Occipital lobe (tissue), 2 donors: ENCODE measurements around the gene ADCYAP1R1. TPM values are rescaled to one million over a fixed set of nuclear protein-coding genes. Genes with fewer than 3 reads are reported as not detected.

ENCODE experiments used
- DNase-seq: peaks from one replicate; lab custom pipeline; 2025; lab: John Stamatoyannopoulos, UW
- total RNA-seq: library from RNA; depleted of rRNA; stranded (reverse); fragments of >200 nt; gene quantifications from one replicate; pipeline ENCODE4 v1.2.3, GENCODE V29; 2014

The ADCYAP1R1 gene
- total RNA-seq, 1 donor from 2014 or later: 53.0 TPM

DNA sequence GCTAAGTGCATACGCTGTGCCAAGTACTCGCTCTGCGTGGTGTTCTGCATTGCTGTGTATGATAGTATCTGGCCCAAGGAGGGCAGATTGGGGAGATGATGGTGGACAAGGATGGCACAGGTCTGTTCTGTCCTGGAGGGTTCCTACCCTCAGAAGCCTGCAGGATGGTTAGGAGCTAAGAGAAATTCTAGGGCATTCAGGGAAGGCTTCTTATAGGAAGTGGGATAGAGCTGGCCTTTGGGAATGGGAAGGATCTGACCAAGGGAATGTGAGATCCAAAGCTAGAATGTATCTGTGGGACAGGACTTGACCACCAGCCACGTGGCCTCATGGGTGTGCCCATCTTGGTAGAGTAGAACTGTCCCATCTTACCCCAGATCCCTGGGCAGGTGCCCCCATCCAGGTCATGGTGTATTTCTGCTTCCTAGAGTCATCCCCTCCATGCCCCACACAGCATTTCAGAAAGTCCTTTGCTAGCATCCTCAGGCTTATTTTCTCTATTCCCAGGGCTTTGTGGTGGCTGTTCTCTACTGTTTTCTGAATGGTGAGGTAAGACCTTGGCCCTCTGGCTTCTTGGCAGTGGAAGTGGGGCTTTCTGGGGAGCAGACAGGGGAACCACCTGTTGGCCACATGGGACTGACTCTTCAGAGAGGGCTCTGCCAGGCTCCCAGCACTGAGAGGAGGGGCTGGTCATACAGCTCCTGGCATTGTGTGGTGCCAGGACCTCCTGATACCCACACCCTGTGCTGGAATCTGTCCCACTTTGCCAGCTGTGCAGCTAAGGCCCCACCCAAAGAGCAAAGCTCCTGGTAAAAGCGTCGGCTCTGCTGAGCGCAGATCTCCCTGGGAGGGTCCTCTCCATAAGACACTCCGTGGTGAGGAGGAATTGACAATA, 52.5 kb downstream of the ADCYAP1R1 start:
- no peak for DNase-seq

DNA sequence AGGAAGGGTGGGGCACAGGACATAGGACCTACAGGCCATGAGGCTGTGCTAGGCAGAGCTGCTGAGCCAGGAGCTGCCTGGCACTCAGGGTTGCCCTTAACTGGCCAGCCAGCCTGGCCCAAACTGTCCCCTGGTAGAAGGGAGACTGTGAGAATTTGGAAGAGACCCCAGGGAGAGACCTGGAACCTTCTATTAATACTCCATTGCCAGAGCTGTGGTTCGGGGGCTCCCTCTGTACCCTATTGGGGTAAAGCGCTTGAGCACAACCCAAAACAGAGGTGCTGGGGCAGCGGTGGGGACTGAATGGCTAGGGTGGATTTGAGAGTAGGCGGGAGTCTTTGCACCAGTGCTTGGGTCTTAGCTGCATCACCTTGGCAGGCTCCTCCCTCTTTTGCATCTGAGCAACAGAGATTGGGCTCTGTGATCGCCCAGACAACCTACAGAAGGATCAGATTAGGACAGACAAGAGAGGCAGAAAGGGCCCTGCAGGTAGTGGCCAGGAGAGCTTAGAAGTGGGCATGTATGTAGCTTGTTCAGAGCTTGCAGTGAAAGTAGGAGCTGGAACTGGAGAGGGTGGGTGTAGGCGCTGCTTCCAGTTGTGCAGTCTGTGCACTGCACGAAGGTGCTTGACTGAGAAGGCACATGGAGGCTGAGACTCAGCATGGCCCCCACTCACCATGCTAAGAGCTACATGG, 53.3 kb downstream of the ADCYAP1R1 start:
- no peak for DNase-seq

DNA sequence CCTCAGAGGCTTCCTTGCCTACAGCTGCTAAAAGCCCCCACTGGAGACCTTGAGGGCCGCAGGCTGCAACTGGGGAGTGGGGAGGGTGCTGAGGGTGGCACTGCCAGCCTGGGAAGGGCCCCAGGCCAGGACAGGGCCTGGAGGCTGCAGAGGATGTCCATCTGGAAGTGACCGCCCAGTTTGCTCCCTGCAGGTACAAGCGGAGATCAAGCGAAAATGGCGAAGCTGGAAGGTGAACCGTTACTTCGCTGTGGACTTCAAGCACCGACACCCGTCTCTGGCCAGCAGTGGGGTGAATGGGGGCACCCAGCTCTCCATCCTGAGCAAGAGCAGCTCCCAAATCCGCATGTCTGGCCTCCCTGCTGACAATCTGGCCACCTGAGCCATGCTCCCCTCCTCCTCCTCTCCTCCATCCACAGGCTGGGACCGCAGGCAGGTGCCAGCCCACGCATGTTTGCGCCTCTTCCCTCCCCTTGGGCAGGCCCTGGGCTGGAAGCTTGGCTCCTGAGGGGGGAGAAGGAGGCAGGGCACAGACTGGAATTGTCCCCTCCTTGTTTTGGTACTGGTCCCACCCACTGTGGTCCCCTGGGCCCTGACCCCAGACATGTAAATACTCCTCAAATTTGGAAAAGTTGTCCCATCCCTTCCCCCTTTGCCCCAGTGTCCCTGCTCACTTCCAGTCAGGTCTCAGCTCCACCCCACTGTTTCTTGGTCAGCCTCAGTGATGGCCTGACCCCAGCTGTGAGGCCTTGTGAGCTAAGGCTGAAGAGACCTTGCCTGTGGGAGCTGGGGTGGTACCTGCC, 54.4 kb downstream of the ADCYAP1R1 start:
- DNase-seq: no peak

DNA sequence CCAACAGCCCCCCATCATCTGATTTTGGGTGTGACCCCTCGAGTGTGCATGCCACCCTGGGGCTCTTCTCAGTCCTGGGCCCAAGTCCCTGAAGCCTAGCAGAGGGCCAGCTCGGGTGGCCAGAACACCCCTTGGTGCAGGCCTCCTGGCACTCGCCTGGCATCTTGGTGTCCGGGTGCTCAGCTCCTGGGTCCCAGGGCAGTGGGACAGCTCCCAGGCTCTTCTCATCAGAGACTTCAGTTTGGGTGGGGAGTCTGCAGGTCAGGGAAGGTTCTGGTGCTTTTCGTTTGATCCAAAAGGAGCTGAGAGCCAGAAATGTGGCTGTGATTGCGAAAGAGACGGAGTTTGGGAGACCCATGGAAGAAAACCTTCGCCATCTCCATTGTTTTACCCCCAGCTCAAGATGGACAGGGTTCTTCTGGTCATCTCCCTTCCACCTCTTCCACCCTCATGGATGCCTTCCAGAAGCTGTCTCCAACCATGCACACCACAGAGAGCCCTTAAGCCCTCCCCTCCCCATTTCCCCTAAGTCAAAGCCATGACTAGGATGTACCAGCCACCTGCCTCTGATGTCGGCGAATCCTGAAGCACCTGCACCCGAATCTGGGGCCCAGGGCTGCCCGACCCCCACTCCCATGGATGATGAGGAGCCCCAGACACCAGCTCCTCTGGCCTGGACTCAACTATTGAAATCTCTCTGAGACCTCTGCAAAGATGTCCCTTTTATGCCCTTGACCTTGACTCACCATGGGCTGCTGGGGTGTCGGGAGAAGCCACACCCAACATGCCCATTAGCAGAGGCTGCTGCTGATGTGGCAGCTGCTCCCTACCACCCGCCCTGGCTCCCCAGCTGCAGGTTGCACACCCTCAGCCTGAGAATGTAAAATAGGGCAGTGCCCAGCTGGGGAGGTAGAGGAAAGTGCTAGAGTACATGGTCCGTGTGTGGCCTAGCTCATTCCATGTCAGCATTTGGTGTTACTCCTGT, 55.3 kb downstream of the ADCYAP1R1 start:
- DNase-seq: no peak

DNA sequence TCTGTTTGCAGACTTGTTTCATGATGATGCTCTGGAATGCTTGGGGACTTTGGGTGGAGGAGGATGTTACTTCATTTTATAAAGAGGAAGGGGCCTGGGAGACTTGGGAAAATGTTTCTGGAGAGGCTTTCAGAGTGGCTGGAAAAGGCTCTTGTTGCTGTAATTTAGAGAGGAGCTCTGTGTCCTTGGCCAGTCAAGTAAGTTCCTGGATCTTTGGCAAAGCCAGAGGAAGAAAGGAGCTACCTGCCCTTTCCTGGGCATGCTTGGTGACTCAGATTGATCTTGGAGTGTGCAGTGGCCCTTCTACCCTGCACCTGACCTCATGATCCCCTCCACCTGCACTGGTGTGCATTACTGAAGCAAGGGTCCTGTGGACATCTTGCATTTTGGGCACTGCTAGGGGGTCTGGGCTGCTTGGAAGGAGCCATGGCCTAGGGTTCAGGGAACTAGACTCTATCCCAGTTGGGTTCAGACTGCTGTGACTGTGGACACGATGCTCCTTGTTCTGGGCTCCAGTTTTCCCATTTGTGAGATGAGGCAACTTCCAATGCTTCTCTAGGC, 56.1 kb downstream of the ADCYAP1R1 start:
- DNase-seq: no peak

DNA sequence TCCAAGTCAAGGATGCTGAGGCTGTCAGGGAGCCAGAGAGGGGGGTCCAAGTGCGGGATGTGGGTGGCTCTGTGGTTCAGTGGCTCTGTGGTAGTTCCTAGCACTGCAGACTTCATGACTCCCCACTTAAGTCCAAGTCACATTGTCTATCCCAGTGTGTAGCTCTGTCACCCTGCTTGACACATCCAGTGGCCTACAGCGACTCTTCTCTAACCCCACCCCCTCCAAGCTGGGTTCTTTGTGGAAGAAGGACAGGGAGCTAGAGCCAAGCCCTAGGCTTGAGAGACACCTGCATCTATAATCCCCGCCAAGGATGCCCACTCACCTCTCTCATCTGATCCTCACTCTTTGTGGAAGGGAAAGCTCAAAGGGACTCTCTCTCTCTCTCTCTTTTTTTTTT, 57.6 kb downstream of the ADCYAP1R1 start:
- no peak for DNase-seq

DNA sequence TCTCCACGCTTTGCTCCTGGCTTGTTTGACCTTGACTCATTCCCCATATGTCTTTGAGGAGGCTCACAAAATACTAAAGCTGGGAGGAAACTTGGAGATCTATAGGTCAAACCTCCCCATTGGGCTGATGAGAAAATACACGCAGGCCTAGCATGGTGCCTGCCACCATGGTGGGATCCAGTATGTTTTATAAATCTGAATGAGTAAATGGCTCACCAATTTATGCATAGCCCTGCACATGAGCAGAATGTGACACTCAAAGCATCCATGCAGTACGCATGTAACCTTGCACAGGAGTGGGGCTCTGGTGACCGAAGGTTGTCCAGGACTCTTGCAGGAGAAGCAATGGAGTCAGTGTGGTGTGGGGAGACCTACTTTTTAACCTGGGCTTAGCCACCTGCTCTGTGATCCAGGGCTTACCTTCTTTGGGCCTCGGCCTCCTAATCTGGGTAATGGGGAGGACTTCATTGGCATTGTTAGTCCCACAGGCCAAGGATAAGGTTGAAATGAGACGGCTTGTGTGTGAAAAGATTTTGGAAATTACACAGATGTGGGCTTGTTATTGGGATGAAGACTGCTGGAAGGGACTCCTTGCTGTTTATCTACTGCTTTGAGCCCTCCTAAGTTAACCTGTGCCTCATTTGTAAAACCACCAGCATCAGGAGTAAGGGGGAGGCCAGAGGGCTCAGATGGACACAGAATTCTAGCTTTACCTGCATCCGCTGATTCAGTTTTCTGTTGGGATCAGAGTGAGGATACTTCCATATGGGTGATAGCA, 58.4 kb downstream of the ADCYAP1R1 start:
- no peak for DNase-seq

DNA sequence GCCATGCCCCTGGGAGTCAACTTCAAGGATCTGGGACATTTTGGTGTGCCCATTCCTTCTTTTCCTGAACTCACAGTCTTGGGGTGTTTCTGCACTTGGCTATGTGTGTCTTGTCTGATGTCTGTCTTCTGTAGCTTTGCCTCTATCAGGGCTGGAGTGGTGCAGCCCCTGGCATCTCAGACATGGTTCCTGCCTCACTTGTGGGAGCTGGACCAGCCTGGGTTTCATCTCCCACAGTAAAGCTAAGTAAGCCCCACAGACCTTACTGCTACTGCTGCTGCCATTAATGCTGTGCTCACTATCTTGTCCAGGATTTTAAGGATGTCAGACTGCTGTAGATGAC, 59.0 kb downstream of the ADCYAP1R1 start:
- DNase-seq: no peak

DNA sequence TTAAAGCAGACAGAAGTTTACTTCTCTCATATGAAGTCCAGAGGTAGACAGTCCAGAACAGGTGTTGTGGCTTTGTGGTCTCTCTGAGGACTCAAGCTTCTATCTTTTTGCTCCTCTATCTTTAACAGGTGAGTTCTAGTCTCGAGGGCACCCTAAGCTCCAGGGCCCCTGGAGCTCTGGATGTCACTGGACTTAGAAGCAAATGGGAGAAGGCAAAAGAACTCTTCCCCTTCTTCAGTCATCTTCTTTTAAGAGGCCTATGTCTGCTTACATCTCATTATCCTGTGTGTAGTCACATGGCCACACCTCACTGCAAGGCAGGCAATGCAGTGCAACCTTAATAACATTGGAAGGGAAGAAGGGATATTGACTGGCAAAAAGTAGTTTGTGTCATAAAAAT, 61.6 kb downstream of the ADCYAP1R1 start:
- no peak for DNase-seq

DNA sequence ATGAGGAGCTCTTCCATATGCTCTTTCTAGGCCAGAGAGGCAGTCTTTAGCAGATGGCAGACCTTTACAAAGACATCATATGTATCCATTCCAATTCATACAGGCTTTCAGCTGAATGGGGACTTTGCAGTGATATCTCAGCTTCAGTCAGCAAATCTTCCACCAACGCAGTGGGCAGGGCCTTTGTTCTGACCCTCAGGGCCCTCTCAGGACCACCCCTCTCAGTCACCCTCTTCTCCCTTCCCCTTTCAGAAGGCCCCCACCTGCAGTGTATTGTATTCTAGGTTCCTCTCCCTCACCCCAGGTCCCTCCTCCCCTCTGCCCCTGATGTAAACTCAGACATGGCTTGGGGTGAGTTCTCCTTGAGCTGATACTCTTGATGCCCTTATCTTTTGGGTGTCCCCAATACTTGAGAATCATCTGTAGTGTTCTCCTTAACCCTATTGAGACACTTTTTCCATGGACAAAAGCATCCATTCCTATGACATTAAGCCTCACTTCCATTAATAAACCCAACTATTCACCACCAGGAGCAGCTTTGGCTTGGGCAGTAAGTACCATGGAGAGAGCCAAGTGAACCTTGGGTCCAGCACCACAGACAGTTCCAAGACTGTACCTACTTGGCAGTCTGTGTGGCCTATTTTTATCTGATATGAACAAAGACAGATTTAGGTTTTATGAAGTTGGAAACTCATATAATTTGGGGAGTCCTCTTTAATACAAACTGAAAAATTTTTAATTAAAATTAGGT, 62.7 kb downstream of the ADCYAP1R1 start:
- DNase-seq: no peak

DNA sequence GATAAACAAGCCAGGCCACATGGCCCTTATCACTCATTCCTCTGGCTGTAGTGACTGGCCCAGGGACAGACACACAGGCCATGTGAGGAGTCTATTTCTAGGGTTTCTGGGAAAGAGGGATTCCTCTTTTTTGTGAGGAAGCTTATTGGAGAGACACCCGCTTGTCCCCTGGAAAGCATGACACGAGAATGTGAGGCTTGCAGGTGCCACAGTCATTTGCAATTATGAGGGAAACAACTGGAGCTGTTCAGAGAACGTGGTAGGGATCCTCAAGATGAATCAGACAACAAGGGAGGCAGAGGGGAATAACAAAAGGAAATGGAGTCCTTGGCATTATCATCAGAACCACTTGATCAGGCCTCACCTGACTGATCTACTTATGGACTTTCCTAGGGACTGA, 64.5 kb downstream of the ADCYAP1R1 start:
- no peak for DNase-seq

DNA sequence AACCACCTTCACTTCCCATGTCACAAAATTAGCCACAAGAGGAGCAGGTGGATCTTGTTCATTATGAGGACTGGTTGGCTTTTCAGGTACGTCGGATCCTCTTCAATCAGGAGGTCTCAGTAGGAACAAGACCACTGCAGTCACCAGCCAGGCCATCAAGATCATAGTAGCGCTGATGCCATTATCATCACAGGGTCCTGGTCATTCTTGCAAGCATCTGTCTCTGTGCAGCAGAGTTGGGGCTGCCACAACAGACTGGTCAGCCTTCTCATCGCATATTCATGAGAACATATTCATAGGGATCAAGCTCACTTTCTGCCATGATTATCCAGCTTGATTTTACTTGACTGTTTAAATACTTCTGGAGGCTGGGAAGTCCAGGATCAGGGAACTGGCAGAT, 67.1 kb downstream of the ADCYAP1R1 start:
- DNase-seq: no peak

DNA sequence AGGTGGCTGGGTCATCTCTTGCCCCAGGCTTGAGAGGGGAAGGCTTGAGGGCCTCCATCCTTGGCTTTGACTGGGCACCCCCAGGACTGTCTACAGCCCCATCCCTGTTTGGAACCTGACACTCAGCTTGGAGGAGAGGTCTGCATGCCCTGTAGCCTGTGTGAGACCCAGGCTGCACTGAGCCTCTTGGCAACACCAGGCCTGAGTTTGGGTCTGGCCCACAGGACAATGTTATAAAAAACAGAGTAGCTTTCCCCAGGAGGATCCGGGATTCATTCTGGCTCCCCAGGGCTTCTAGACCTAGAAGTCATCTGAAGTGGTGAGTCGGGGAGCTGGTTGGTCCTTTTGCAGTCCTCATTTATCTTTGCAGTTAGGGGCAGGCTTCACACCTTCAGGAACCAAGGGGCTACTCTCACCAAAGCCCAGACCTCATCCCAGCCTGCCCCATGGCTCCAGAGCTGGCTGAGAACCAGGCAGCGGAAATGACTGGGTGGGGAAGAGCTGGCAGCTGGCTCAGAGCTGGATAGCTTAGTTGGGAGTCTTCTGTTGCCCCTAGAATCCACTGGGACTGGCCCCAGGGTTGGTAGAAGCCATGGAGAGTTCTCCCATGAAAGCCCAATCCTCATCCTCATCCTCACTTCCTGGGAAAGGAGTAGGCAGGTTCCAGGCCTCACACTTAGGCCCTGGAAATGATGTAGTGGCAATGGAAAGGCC, 68.8 kb downstream of the ADCYAP1R1 start:
- no peak for DNase-seq

DNA sequence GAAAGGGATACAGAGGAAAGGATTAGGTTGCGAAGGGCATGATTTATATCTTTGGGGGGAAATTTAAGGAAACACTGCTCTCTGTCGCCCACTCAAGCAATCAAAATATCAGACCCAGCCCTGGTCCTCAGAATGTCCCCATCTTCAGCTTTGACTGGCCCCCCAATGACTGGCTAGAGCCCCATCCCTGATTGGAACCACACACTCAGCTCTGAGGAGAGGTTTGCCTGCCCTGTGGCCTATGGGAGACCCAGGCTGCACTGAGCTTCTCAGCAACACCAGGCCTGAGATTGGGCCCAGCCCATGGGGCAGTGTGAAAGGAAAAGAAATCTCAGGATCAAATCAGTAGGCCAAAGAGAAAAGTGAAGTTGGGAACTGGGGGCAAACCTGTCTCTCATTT, 69.5 kb downstream of the ADCYAP1R1 start:
- no peak for DNase-seq

DNA sequence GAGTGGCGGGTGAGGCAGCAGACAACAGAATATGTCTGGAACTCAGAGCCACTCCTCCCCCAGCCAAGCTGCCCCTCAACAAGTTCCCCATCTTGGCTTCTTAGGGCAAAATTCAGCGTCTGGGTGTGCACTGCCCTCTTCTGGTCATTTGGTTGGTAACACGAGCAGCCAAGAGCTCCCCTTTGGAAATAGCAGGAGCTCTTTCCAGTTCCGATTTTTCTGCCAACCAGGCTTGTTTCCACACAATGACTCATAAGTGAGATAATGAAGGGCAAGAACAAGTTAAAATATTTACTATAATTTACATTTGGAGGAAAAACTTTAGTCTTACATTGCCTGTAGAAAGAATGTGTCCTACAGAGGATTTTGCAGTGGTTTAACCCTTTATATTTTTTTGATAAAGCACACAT, 70.5 kb downstream of the ADCYAP1R1 start:
- DNase-seq: peak; percentile 63

DNA sequence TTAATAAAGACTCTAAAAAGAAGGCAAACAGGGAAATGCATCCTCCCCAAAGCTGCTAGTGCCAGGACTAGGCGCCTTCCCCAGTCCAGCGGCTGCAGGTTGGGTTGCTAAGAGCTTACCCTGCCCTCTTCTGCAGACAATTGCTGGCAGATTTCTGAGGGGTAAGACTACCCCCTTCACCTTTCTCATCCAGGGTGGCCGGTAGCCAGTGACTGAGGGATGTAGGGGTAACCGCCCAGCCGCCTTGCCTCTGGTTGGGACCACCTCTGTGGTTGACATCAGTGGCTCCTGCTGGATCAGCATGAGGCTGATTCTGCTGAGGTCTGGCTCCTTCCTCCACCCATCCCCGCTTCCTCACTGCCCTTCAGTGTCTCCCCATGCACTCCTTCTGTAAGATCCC, 71.2 kb downstream of the ADCYAP1R1 start:
- DNase-seq: no peak

DNA sequence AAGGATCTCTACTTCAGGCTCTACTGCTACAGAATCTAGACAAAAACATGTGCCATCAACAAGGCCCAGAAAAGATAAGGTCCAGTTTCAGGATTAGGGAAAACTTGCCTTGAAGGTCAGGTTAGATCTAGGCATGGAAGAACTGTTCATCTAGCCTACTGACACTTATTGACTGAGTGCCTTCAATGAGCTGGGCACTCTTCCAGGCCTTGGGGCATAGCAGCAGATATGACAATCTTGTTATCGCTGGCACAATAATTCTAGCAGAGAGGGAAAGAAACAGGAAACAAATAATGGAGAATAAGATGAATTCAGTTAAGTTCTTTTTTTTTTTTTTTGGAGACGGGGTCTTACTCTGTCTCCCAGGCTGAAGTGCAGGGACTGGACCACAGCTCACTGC, 71.6 kb downstream of the ADCYAP1R1 start:
- DNase-seq: no peak

DNA sequence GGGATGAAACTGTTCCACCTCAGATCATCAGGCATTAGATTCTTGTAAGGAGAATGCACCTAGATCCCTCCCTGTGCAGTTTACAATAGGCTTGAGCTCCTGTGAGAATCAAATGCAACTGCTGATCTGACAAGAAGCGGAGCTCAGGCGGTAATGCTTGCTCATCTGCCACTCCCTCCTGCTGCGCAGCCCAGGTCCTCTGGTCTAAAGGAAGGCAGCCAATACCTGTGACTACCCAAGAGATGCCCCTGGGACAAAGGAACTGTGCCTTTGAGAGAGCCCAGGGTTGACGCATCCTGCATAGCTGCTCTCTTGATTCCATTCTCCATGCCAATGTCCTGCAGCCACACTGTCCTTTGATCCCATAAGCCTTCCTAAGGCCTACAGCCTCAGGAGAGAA, 73.1 kb downstream of the ADCYAP1R1 start:
- DNase-seq: no peak
